PFSK-1 (cell line): Measurements from ENCODE around the gene DPH7.

Experiments
- FOXP2 ChIP-seq: optimal IDR thresholded peaks from 2 replicates; pipeline ENCODE3; 2011; ENCODE audit warnings: borderline replicate concordance, control low read depth, inconsistent platforms; ENCODE audit not compliant: insufficient read depth; ENCODE audit errors: extremely low read length, extremely low read depth
- POLR2AphosphoS5 ChIP-seq: IDR thresholded peaks from 2 replicates; pipeline ENCODE4 v1.6.1; 2012; ENCODE audit warnings: low read depth, mild to moderate bottlenecking, control low read depth, low read length, moderate library complexity
- SIN3A ChIP-seq: IDR thresholded peaks from 2 replicates; pipeline ENCODE4 v1.6.1; 2012; ENCODE audit warnings: mild to moderate bottlenecking, low read length, moderate library complexity, borderline replicate concordance; ENCODE audit not compliant: insufficient read depth
- TAF1 ChIP-seq: IDR thresholded peaks from 2 replicates; pipeline ENCODE4 v1.6.1; 2012; ENCODE audit warnings: low read length, control low read depth, borderline replicate concordance; ENCODE audit not compliant: insufficient read depth
- TF ChIP-seq, protein P1 (sequence below), 2 experiments: IDR thresholded peaks; 2 replicates each; pipeline versions ENCODE4 v1.6.1 to v1.8.0; 2011 to 2012; ENCODE audit warnings: low read depth in 2 of 2, low read length in 2 of 2, control low read depth in 1 of 2, inconsistent platforms in 1 of 2, mild to moderate bottlenecking in 1 of 2, moderate library complexity in 1 of 2; ENCODE audit not compliant: insufficient read depth in 1 of 2

The DPH7 gene

GRCh38 chr9:137620048-137620405 lies 41.3 kb upstream of the DPH7 start:
- TF ChIP-seq TAF1 (no peak), POLR2AphosphoS5 (no peak), SIN3A (no peak), FOXP2 (no peak)
- TF ChIP-seq, protein P1, sequence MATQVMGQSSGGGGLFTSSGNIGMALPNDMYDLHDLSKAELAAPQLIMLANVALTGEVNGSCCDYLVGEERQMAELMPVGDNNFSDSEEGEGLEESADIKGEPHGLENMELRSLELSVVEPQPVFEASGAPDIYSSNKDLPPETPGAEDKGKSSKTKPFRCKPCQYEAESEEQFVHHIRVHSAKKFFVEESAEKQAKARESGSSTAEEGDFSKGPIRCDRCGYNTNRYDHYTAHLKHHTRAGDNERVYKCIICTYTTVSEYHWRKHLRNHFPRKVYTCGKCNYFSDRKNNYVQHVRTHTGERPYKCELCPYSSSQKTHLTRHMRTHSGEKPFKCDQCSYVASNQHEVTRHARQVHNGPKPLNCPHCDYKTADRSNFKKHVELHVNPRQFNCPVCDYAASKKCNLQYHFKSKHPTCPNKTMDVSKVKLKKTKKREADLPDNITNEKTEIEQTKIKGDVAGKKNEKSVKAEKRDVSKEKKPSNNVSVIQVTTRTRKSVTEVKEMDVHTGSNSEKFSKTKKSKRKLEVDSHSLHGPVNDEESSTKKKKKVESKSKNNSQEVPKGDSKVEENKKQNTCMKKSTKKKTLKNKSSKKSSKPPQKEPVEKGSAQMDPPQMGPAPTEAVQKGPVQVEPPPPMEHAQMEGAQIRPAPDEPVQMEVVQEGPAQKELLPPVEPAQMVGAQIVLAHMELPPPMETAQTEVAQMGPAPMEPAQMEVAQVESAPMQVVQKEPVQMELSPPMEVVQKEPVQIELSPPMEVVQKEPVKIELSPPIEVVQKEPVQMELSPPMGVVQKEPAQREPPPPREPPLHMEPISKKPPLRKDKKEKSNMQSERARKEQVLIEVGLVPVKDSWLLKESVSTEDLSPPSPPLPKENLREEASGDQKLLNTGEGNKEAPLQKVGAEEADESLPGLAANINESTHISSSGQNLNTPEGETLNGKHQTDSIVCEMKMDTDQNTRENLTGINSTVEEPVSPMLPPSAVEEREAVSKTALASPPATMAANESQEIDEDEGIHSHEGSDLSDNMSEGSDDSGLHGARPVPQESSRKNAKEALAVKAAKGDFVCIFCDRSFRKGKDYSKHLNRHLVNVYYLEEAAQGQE (IDR thresholded peaks at IDR 0.05; ENCODE audit: insufficient read depth in 1 of 2, low read depth in 2 of 2, low read length in 2 of 2), result no peak

GRCh38 chr9:137619240-137620047 lies 40.7 kb upstream of the DPH7 start:
- TF ChIP-seq POLR2AphosphoS5, result no peak
- TF ChIP-seq SIN3A, result 0 out of 2 replicates have a peak, but pooled peaks have one; percentile 12

DNA sequence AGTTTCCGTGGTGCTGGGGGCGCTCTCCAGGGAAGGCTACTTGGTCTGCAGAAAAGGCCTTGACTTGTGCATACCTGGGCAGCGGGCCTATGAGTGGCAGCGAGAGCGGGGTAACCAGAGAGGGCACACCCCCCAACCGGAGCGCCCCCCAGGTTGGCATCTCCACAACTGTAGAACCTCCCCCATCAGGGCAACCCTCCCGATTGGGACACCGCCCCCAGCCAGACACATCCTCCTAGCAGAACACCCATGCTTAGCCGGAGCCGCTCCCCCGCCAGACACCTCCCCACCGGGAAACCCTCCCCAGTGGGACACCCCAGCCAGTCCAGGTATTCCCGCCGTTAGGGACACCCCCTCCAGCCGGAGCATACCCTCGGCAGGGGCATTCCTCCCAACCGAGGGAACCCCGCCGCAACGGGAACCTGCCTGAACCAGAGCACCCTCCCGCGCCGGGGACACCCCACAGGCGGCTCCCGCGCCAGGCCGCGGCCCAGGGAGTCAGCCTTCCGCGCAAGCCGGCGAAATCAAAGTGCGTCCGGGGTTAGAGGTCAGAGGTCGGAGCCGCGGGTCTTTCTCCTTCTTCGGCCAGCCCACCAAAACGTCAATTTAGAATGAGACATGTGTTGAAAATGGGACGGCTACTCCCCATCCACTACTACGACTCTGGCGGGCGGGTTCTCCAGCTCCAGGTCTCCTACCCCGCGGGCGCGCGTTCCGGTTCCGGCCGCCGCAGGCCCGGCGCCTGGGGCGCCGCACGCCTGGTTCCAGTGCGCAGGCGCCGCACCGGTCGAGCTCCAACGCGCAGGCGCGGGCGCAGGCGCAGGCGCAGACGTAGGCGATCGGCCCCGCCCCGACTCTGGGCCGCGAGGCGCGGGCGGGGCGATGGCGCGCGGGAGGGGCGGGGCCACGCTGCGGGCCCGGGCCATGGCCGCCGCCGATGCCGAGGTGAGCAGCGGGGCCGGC lies 39.7 kb upstream of the DPH7 start, which contains the start of gene EHMT1:
EHMT1 (plus strand) TSS at position 901 of the 963 bp plus-strand sequence; CDS start at position 925, 24 bp downstream.
- TF ChIP-seq, protein P1 (IDR thresholded peaks at IDR 0.05; ENCODE audit: insufficient read depth in 1 of 2, low read depth in 2 of 2, low read length in 2 of 2), result no peak
- TF ChIP-seq SIN3A (no peak), TAF1 (0 out of 2 replicates have a peak, but pooled peaks have one; percentile 32), POLR2AphosphoS5 (peak; percentile 52), FOXP2 (peak; percentile 25)

DNA sequence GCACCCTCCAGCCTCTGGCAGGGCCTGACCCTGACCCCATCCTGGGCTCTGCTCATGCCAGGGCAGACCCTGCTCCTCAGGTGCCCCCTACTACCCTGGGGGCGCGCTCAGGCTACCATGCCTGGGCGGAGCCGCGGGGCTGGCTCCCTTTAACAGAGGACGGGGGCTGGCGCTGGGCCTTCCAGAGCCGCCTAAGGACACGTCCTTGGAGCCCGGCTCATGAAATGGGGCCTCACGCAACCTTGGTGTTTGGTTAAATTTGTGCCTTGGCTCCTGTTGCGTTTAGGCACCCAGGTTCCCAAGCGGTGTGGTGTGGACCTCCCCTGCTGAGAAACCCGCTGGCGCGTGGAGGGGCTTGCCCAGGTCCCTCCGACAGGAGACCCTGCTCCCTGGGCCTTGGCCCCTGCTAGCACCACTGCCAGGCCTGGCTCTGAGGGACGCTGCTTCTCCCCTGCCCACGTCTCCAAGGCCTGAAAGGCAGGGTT lies 36.7 kb upstream of the DPH7 start:
- TF ChIP-seq, protein P1 (IDR thresholded peaks at IDR 0.05; ENCODE audit: insufficient read depth in 1 of 2, low read depth in 2 of 2, low read length in 2 of 2), result no peak
- no peak for TF ChIP-seq TAF1
- no peak for TF ChIP-seq SIN3A
- no peak for TF ChIP-seq POLR2AphosphoS5
- TF ChIP-seq FOXP2, result no peak

DNA sequence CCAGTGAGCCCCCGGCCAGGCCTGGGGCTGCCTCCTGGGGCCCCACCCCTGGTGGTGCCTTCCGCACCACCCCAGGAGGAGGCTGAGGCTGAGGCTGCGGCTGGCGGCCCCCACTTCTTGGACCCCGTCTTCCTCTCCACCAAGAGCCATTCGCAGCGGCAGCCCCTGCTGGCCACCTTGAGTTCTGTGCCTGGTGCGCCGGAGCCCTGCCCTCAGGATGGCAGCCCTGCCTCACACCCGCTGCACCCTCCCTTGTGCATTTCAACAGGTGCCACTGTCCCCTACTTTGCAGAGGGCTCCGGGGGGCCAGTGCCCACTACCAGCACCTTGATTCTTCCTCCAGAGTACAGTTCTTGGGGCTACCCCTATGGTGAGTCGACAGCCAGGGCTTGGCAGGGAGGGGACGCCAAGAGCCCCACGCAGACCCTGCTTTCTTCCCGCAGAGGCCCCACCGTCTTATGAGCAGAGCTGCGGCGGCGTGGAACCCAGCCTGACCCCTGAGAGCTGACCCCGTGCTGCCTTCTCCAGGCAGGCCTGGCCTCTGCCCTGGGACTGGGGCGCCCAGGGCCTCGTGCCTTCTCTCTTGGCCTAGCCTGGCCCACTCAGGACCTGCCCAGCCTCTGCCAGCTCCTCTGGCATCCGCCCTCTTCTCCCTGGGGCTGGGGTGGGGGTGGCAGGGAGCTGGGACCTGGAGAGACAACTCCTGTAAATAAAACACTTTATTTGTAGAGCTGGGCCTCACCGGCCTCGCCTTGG lies 36.1 kb upstream of the DPH7 start:
- TF ChIP-seq FOXP2 (no peak), TAF1 (no peak), POLR2AphosphoS5 (no peak; the same call in 1 of the 2 replicates), SIN3A (no peak)
- TF ChIP-seq, protein P1 (IDR thresholded peaks at IDR 0.05; ENCODE audit: insufficient read depth in 1 of 2, low read depth in 2 of 2, low read length in 2 of 2), result no peak
